H1 (cell line): ENCODE measurements around the gene LYRM4. TPM values are rescaled to one million over a fixed set of nuclear protein-coding genes. Genes with fewer than 3 reads are reported as not detected.

Source experiments
- EZH2 ChIP-seq: fragments of 200-600 bp; sonication (generic); IDR thresholded peaks from 2 replicates; pipeline ENCODE4 v1.7.1; 2012; ENCODE audit warnings: low read depth, mild to moderate bottlenecking, moderate library complexity, low read length, inconsistent platforms; ENCODE audit not compliant: severe bottlenecking
- GTF2F1 ChIP-seq: IDR thresholded peaks from 2 replicates; pipeline ENCODE4 v1.6.1; 2012; ENCODE audit warnings: low read depth, low read length, improper control_type of control experiment, borderline replicate concordance
- RNF2 ChIP-seq: fragments of 200-900, 300-1000 bp; sonication (generic); IDR thresholded peaks from 2 replicates; pipeline ENCODE4 v1.7.1; 2016; ENCODE audit warnings: borderline replicate concordance, low read depth, mild to moderate bottlenecking, antibody characterized with exemption, low read length; ENCODE audit not compliant: poor library complexity, severe bottlenecking; ENCODE audit errors: missing control alignments
- polyA plus RNA-seq, 7 experiments: library from polyadenylated mRNA; depleted of rRNA in 3 of 7; stranded (reverse) in 5 of 7; unstranded in 2 of 7; fragments of >200 nt in 5 of 7; fragments of 200-250 nt in 2 of 7; gene quantifications; 1 replicate in 5 of 7; 2 replicates in 1 of 7; 4 replicates in 1 of 7; pipeline versions ENCODE4 v1.2.1 to v1.2.3, GENCODE V29; 2011 to 2013; ENCODE audit warnings: missing spikeins in 2 of 7, mixed read lengths in 2 of 7
- total RNA-seq: library from RNA; stranded (reverse); fragmentation: NEBNext Ultra II Directional; extraction: Animal tissue kit (Norgen Biotek cat#: 25700); gene quantifications from 2 replicates; pipeline ENCODE4 v1.2.1, GENCODE V29; 2021

Gene LYRM4
- total and polyA plus RNA-seq, 2 of the 8 experiments (the other 6 are each of a cell fraction or from before 2014, with no cell fraction given): 56.6 to 62.8 TPM

- TF ChIP-seq RNF2: no peak
- no peak for TF ChIP-seq EZH2
- TF ChIP-seq GTF2F1: no peak
These were observed 181.1 kb downstream of the LYRM4 start (continued) for GRCh38 chr6:5079692-5080091.
